ENCODE data around the gene BRSK2. TPM values are rescaled to one million over a fixed set of nuclear protein-coding genes. Genes with fewer than 3 reads are reported as not detected.

The BRSK2 gene
- total and polyA plus RNA-seq, 9 of the 15 experiments (the other 6 are each of a cell fraction or from before 2014, with no cell fraction given): 0.06 to 0.52 (median 0.18) TPM; not detected in 5

- TF ChIP-seq FOXP4 (CRISPR knock-in tag; IDR thresholded peaks at IDR 0.05; ENCODE audit: borderline replicate concordance): 0 out of 2 replicates have a peak, but pooled peaks have one; percentile 26
- TF ChIP-seq ZNF699 (CRISPR knock-in tag; IDR thresholded peaks at IDR 0.05; ENCODE audit: insufficient replicate concordance): no peak
- TF ChIP-seq TFAP4 (CRISPR knock-in tag; IDR thresholded peaks at IDR 0.05; ENCODE audit: borderline replicate concordance): peak; percentile 32; the same call in 1 of the 2 replicates
- TF ChIP-seq MIER1 (IDR thresholded peaks at IDR 0.05; ENCODE audit: low read depth): peak; percentile 91
- peak; percentile 47; the same call in 1 of the 2 replicates for TF ChIP-seq ZNF511 (CRISPR knock-in tag; IDR thresholded peaks at IDR 0.05)
These were observed 61.4 kb downstream of the BRSK2 start (continued) for GRCh38 chr11:1450949-1451710.

Measured in K562 (cell line).